Umbilical cord (tissue), 2 donors: ENCODE measurements around the gene DEPDC1B. TPM values are rescaled to one million over a fixed set of nuclear protein-coding genes. Genes with fewer than 3 reads are reported as not detected.
A peak's percentile ranks its signal among the peaks of the same experiment; 100 is the strongest.
"Not testable (repeated sequence)": the region's sequence is repeated elsewhere in the genome, so short reads cannot be mapped to it uniquely, and the experiment has no call there.

Experiments
- DNase-seq: peaks from one replicate; pipeline ENCODE4 v3.0.0-alpha.2; 2015; ENCODE audit warnings: low spot score
- total RNA-seq: library from RNA; depleted of rRNA; stranded (reverse); fragments of >200 nt; gene quantifications from one replicate; pipeline ENCODE4 v1.2.3, GENCODE V29; 2014; ENCODE audit warnings: low replicate concordance; ENCODE audit not compliant: insufficient read depth

DEPDC1B gene
- total RNA-seq, 1 donor from 2014 or later, result 16.9 TPM

- peak; percentile 30 for DNase-seq
These were observed 50.6 kb downstream of the DEPDC1B start for GRCh38 chr5:60649288-60649917.

DNA sequence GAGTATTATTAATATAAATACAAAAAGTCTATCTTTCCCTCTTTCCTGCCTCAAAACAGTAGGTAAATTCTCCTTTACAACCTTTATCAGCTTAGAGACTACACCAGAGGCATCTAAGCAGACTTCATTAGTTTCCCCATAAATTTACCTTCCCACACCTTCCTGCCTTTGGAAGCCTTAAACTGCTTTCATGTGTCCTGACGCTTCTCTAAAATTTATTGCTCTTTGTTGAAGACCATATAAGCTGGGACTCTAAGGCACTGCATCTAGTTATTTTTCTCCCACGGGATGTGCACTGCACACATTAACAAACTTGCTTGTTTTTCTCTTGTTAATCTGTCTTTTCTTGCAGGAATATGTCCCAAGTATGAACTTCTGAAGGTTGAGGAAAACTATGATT, 51.8 kb downstream of the DEPDC1B start:
- DNase-seq, result no peak

- DNase-seq, result no peak
These were observed 59.1 kb downstream of the DEPDC1B start for GRCh38 chr5:60640901-60641300.

DNA sequence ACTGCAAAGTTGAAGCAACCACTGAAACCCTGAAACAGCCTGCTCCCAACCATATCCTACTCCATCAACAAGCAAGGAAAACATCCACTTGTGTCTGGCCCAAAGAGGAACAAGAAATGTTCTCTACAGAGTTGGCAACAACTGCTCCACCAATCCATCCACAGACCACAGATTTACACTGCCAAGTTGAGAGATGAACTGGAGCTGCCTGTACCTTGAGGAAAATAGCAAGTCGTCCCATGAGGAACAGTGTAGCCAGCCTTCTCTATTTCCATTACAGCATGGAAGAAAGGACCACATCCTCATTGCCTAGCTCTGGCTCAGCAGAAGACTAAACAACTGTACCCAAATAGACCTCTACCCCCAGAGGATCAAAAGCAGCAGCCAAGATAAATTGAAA, 60.4 kb downstream of the DEPDC1B start:
- no peak for DNase-seq

DNA sequence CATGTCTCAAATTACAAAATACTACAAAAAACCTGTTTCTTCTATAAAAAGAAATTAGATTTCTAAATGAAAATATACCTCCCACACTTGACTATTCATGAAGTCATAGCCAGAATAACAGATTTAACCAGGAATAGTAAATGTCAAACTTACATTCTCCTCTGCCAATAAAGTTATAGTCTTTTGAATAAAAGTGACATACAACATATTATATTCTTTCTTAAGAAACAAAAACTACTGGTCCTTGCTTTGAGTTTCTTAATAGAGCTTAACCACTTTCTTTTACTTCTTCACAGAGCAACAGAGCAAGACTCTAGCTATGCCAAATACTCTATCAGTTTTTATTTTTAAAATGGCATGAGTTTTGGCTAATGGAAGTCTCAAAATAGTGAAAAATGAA, 61.7 kb downstream of the DEPDC1B start:
- DNase-seq, result no peak

GRCh38 chr5:60636644-60637043, 63.3 kb downstream of the DEPDC1B start:
- no peak for DNase-seq

GRCh38 chr5:60636001-60636400, 64.0 kb downstream of the DEPDC1B start:
- DNase-seq, result no peak

- peak; percentile 66 for DNase-seq
These were observed 65.9 kb downstream of the DEPDC1B start for GRCh38 chr5:60634051-60634450.

GRCh38 chr5:60633341-60633740, 66.6 kb downstream of the DEPDC1B start:
- peak; percentile 81 for DNase-seq

- no peak for DNase-seq
These were observed 67.8 kb downstream of the DEPDC1B start for GRCh38 chr5:60632153-60632552.

DNA sequence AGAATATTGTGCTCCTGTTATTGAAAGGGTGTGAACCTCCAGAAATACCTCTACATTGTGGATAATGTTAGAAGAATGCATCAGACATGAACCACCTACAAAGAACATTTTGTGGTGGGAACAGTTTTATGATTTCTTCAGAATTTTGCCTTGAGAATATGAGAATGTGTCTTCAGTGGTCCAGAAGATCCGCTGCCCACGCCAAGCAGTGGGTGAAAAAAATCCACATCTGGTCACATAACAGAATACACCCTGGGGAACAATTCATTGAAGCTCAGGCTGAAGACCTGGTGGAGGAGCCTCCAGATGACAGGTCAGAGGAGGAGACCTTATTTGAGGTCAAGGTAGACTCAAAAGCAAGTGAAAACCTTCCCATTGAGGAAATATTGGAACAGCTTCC, 69.1 kb downstream of the DEPDC1B start:
- no peak for DNase-seq

- no peak for DNase-seq
These were observed 69.8 kb downstream of the DEPDC1B start for GRCh38 chr5:60630179-60630578.

GRCh38 chr5:60624875-60625274, 75.1 kb downstream of the DEPDC1B start:
- DNase-seq, result not testable (repeated sequence)

DNA sequence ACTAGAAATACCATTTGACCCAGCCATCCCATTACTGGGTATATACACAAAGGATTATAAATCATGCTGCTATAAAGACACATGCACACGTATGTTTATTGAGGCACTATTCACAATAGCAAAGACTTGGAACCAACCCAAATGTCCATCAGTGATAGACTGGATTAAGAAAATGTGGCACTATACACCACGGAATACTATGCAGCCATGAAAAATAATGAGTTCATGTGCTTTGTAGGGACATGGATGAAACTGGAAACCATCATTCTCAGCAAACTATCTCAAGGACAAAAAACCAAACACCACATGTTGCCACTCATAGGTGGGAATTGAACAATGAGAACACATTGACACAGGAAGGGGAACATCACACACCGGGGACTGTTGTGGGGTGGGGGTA, 79.2 kb downstream of the DEPDC1B start:
- not testable (repeated sequence) for DNase-seq

DNA sequence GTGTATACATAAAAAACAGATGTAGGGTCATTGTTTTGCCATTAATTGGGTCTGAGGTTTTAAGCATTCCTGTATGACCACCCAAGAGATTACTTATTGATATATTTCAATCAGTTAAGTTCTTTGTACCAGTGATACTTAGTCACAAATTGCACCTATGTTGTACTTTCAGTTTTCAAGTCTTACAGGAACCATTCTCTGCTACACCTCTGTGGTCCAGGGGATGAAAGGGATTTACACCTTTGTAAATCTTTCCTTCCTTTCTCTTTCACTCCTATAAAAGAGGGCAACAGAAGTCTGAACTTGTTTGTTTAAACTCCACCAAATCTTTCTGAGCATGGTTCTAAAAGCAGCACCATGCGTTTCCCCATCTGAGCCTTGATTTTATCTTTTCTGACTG, 86.1 kb downstream of the DEPDC1B start:
- no peak for DNase-seq

- no peak for DNase-seq
These were observed 88.7 kb downstream of the DEPDC1B start for GRCh38 chr5:60611099-60611740.

DNA sequence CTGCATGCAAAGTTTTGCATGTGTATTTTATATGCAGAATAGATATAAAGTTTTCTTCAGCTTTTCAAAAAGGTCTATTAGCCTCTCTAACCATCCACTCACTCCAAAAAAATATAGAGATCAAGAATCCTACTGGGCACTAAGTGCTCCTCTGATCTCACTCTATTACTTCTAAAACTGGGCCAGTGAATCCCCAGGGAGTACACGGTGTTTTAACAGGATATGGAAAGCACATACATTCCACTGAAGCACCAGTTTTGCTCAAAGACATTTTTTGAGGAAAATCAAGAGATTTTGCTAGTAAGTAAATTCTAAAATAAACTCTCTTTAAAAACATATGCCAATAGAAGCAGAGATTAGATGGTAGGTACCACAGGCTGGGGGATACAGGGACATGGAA, 95.2 kb downstream of the DEPDC1B start:
- DNase-seq, result no peak

DNA sequence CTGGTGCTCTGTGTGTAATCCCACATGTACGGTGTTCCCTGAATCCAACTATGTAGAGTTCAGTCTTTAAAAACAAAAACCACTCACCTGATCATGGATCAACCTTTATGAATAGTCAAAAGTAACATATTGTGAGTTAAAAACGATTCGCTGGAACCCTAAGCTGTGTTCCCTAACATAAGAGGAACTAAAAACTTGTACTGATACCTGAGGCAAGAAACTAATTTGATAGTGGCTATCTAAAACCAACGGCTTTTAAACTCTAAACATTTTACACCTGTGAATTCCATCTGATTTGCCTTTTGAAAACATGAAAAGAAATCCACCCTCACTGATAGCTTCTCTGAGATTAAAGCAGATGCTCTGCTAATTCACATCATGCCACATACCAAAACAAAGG, 101.5 kb downstream of the DEPDC1B start:
- DNase-seq, result no peak

GRCh38 chr5:60597572-60598320, 102.2 kb downstream of the DEPDC1B start:
- DNase-seq, result no peak

DNA sequence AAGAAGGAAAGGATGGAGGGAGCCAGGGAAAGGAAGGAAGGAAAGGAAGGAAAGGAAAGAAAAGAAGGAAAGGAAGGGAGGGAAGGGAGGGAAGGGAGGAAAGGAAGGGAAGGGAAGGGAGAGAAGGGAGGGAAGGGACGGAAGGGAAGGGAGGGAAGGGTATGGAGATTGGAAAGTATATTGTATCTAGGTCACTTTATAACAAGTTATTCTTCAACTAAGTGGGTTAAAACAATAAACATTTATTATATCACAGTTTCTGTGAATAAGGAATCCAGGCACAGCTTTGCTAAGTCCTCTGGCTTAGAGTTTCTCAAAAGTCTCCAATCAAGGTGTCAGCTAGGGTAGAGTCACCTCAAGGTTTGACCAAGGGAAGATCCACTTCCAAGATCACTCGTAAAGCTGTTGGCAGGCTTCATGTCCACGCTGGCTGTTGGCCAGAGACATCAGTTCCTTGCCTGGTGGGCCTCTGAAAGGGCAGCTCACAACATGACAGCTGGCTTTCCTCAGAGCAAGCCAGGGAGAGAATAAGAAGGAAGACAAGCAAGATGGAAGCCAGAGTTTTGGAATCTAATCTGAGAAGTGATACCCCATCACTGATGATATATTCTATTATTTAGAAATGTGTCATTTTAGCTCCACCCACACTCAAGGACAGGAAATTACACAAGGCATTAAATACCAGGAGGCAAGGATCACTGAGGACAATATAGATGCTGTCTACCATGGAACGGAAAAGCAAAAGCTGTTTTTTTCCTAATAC, 105.1 kb downstream of the DEPDC1B start:
- DNase-seq, result no peak

DNA sequence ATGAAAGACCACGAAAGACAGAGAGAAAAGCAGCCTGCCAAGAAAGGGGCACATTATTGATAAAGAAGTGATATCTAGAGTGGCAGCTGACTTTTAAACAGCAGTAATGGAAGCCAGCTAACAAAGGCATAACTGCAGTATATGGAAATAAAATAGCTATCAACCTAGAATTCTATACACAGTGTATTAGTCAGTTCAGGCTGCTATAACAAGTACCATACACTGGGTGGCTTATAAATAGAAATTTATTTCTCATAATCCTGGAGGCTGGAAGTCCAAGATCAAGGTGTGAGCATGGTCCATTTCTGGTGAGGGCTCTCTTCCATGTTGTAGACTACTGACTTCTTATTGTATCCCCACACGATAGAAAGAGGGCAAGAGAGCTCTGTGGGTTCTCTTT, 109.8 kb downstream of the DEPDC1B start:
- DNase-seq, result no peak

DNA sequence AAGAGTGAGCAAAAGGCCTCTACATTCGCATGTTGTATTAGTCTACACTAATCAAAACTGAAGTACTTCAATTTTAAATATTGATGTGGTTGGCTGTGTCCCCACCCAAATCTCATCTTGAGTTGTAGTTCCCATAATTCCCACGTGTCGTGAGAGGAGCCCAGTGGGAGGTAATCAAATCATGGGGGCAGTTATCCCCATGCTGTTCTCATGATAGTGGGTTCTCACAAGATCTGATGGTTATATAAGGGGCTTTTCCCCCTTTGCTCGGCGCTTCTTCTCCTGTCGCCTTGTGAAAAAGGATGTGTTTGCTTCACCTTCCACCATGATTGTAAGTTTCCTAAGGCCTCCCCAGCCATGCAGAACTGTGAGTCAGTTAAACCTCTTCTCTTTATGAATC, 112.7 kb downstream of the DEPDC1B start:
- not testable (repeated sequence) for DNase-seq
